Activated CD8-positive, alpha-beta T cell treated with anti-CD3 and anti-CD28 coated beads for 36 hours (primary cell): ENCODE results near the gene ALDH1A3. TPM values are rescaled to one million over a fixed set of nuclear protein-coding genes. Genes with fewer than 3 reads are reported as not detected.

ENCODE experiments used
- ATAC-seq: fragments of 200-7000 bp; cut with Tn5 transposase; one replicate; pipeline ENCODE4 v1.10.0; 2021; ENCODE audit warnings: mild to moderate bottlenecking, moderate library complexity
- CTCF ChIA-PET: fragments of 350-600 bp; sonication (Branson Sonifier 250); formaldehyde crosslinking; loops from one replicate; lab custom pipeline; 2021; ENCODE audit warnings: antibody characterized with exemption; lab: Charles Lee
- POLR2A ChIA-PET: fragments of 350-600 bp; sonication (Branson Sonifier 250); formaldehyde crosslinking; loops from one replicate; lab custom pipeline; 2021; ENCODE audit warnings: antibody characterized with exemption; lab: Charles Lee
- DNase-seq: peaks from one replicate; pipeline ENCODE4 v3.0.0-alpha.2; 2020
- H3K27ac Mint-ChIP-seq: one replicate; pipeline ENCODE4 v1.8.0; 2021; ENCODE audit warnings: mild to moderate bottlenecking, mixed read lengths
- H3K27me3 Mint-ChIP-seq: one replicate; pipeline ENCODE4 v1.8.0; 2021; ENCODE audit warnings: mixed read lengths
- H3K36me3 Mint-ChIP-seq: one replicate; pipeline ENCODE4 v1.8.0; 2021; ENCODE audit warnings: low read depth, mixed read lengths
- H3K4me1 Mint-ChIP-seq: one replicate; pipeline ENCODE4 v1.8.0; 2021; ENCODE audit warnings: low read depth, mixed read lengths
- H3K4me3 Mint-ChIP-seq: one replicate; pipeline ENCODE4 v1.8.0; 2021; ENCODE audit warnings: mild to moderate bottlenecking, moderate library complexity, mixed read lengths
- H3K9me3 Mint-ChIP-seq: one replicate; pipeline ENCODE4 v1.8.0; 2021; ENCODE audit warnings: mixed read lengths
- intact Hi-C: fragments of 100-400 bp; cut with micrococcal nuclease; formaldehyde crosslinking; loops from one replicate; pipeline ENCODE4 v1.10.0; 2022
- total RNA-seq, 2 experiments: library from RNA; stranded (reverse); gene quantifications; one replicate each; pipeline ENCODE4 v1.2.3, GENCODE V29; 2021
- TF ChIP-seq, protein P1 (sequence below): fragments of 200-600 bp; IDR thresholded peaks from one replicate; pipeline ENCODE4 v1.8.0; 2022; ENCODE audit warnings: antibody characterized with exemption, mild to moderate bottlenecking

ALDH1A3 gene
- total RNA-seq, 2 experiments from 2014 or later, result not detected

DNA sequence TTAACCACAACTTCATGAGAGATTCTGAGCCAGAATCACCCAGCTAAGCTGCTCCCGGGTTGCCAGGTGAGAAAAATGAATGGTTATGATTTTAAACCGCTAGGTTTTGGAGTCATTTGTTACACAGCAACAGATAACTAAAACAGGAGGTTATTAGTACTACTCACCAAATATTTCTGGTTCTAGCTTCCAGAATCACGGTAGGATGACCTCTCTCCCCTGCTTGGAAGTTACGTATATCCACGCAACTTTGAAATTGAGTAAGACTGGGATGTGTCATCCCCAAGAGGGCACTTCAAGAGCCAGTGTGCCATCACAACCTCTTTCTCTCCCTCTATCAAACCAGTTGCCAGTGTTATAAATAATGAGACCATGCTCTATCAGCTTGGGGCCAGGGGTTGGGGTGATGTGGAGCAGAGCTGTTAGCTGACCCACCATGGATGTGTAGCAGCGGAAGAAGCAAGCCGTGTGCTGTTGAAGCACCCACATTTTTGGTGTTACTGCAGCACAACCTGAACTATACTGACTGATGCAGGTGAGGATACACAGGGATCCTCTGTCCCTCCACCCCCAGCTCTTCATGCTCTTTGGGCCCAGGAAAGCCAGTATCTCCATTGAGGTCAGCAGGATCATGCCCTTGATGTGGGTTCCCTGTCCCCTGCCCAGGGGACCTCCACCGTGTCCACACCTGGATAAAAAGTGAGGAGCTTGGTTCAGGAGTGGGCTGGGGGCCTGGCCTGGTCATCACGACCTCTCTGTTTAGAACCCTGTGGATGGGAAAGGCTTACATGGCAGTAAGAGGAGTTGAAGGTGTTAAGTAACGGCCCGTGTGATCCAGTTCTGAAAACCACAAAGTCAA is 19.4 kb upstream of the ALDH1A3 start:
- H3K27ac Mint-ChIP-seq, result no peak overlapping the region
- peaks cover 4% of the 10 kb centered on the region for H3K9me3 Mint-ChIP-seq
- TF ChIP-seq, protein P1, sequence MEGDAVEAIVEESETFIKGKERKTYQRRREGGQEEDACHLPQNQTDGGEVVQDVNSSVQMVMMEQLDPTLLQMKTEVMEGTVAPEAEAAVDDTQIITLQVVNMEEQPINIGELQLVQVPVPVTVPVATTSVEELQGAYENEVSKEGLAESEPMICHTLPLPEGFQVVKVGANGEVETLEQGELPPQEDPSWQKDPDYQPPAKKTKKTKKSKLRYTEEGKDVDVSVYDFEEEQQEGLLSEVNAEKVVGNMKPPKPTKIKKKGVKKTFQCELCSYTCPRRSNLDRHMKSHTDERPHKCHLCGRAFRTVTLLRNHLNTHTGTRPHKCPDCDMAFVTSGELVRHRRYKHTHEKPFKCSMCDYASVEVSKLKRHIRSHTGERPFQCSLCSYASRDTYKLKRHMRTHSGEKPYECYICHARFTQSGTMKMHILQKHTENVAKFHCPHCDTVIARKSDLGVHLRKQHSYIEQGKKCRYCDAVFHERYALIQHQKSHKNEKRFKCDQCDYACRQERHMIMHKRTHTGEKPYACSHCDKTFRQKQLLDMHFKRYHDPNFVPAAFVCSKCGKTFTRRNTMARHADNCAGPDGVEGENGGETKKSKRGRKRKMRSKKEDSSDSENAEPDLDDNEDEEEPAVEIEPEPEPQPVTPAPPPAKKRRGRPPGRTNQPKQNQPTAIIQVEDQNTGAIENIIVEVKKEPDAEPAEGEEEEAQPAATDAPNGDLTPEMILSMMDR, result no peak

DNA sequence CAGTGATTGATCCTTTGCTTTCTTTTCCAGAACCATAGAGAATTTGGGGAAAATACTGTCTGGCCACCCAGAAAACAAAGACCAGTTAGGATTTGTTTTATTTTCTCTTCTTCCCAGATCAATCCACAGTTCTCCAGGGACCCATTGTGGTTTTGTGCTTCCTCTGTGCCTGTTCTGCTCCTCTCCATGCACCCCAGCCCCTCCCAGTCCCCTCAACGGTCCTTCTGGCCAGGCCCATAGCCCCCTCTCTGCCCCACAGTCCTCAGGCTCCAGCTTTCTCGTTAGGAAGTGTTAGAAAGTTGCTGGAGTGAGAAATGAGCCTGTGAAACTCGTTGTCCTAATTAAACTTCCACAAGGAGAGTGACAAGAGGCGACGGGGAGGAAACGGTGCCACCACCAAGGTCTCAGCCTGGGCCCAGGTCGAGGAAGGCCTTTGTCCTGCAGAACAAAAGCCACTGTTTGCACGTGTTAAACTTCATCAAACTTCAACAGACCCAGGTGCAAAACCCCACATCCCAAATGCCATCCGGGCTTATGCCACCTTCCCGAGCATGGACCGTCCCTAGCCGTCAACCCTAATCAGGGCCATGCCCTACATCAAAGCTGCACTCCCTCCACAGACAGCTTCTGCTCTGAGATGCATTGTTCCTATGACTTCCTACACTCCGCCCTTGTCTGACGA is 18.7 kb upstream of the ALDH1A3 start:
- intact Hi-C loops, result no loop called here
- no peak overlapping the region for H3K4me3 Mint-ChIP-seq
- peaks cover 8% of the 10 kb centered on the region for H3K27me3 Mint-ChIP-seq
- ATAC-seq (no peak), DNase-seq (no peak)
- POLR2A ChIA-PET, result no interaction called here
- CTCF ChIA-PET, result interaction anchor here (1.4 kb wide), 1 partner anchor 147 kb away, joined by 3 read pairs; no protein-coding TSS in a partner anchor
- no peak overlapping the region for H3K27ac Mint-ChIP-seq
- no peaks in the 10 kb centered on the region for H3K36me3 Mint-ChIP-seq
- TF ChIP-seq, protein P1, result no peak
- peaks cover 4% of the 10 kb centered on the region for H3K9me3 Mint-ChIP-seq
- H3K4me1 Mint-ChIP-seq, result no peaks in the 10 kb centered on the region

More for the DNA sequence above, 19.4 kb upstream of the ALDH1A3 start:
- intact Hi-C loops, result no loop called here
- POLR2A ChIA-PET, result no interaction called here
- Mint-ChIP-seq H3K4me1 (no peaks in the 10 kb centered on the region), H3K36me3 (no peaks in the 10 kb centered on the region), H3K4me3 (no peak overlapping the region), H3K27me3 (peaks cover 6% of the 10 kb centered on the region)
- ATAC-seq (no peak), DNase-seq (no peak)
- CTCF ChIA-PET, result interaction anchor here (1.0 to 1.4 kb wide), 3 partner anchors 13 to 148 kb away, joined by 3 to 7 read pairs (median 3); no protein-coding TSS in a partner anchor

DNA sequence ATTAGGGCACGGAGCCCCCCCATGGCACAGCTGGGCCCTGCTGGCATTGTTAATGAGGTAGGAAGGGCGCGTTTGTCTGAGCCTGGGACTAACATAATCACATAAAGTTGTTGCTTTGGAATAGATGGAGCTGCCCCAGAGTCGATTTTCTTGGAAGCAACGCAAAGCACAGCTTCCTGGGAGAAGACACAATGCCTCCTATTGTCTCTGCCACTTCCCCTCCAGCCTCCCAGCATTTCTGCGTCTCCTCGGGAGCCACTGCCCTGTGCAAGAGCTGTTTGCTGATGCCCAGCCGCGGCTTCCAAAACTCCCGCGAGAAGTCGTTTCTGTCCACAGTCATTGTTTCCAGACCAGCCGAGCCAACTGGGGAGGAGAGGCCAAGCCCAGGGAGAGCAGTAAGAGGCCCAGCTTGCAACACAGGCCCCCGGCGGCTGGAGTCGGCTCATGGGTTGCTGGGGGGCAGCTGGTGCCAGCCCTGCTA is 18.1 kb upstream of the ALDH1A3 start:
- H3K4me3 Mint-ChIP-seq, result no peak overlapping the region
- peaks cover 4% of the 10 kb centered on the region for H3K9me3 Mint-ChIP-seq
- ChIA-PET POLR2A (no interaction called here), CTCF (no interaction called here)
- no peaks in the 10 kb centered on the region for H3K36me3 Mint-ChIP-seq
- intact Hi-C loops, result no loop called here
- TF ChIP-seq, protein P1, result no peak
- no peaks in the 10 kb centered on the region for H3K4me1 Mint-ChIP-seq
- ATAC-seq (no peak), DNase-seq (no peak)
- peaks cover 8% of the 10 kb centered on the region for H3K27me3 Mint-ChIP-seq
- H3K27ac Mint-ChIP-seq, result no peak overlapping the region

DNA sequence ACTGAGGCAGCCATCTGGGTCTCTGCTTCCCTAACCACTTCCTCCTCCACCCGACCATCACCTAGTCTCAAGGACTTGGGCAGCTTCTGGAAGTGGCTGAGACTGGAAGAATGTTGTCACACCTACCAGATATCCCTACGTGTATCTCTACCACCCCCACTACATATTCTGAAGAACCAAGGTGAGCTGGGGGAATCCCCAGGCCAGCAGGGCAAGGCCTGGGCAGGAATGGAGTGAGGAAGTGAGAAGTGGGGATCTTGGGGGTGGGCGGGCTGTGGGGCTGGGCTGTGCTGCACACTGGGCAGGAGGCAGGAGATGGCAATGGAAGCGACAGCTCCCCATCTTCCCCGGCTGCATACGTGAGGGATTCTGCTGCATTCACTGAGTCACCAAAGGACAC is 17.5 kb upstream of the ALDH1A3 start:
- ChIA-PET CTCF (no interaction called here), POLR2A (no interaction called here)
- DNase-seq (no peak), ATAC-seq (no peak)
- H3K4me3 Mint-ChIP-seq, result no peak overlapping the region
- H3K9me3 Mint-ChIP-seq, result peaks cover 4% of the 10 kb centered on the region
- TF ChIP-seq, protein P1, result no peak
- H3K4me1 Mint-ChIP-seq, result no peaks in the 10 kb centered on the region
- H3K27me3 Mint-ChIP-seq, result peaks cover 10% of the 10 kb centered on the region
- intact Hi-C loops, result no loop called here
- no peaks in the 10 kb centered on the region for H3K36me3 Mint-ChIP-seq
- no peak overlapping the region for H3K27ac Mint-ChIP-seq
